Measurements from ENCODE around the gene FAM174B.

The FAM174B gene

DNA sequence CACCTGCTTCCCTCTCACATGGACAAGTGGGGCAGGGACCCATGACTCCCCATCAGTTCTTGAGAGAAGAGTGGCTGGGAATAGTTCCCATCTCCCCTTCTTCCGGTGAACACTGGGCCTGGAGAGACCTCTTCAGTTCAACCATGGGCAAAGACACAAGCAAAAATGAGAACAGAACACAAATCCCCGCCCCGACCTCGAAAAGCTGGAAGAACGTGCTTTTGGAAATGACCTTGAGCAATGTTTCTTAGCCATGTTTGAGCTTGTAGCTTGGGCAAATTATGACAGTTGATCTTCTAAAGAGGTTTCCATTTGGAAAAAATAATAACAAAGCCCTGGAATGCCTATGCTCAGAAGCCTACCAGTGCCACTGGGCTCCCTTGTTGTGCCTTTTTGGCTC, 59.0 kb downstream of the FAM174B start:
- Histone ChIP-seq H3K4me3 (ENCODE audit: low read depth in 1 of 5, low read length in 5 of 5) (no peak overlapping the region), H3K4me1 (ENCODE audit: control insufficient read depth in 5 of 5, insufficient read depth in 5 of 5, low read length in 5 of 5) (peaks cover 0 to 12% (median 3%) of the 10 kb centered on the region in 5 donors), H3K36me3 (ENCODE audit: control insufficient read depth in 5 of 5, insufficient read depth in 5 of 5, low read length in 5 of 5) (no peaks in the 10 kb centered on the region), H3K27me3 (ENCODE audit: control insufficient read depth in 5 of 5, insufficient read depth in 4 of 5, low read length in 5 of 5) (peaks cover 0 to 4% (median 2%) of the 10 kb centered on the region in 5 donors), H3K9ac (ENCODE audit: low read length in 5 of 5) (no peak overlapping the region), H3K9me3 (ENCODE audit: control insufficient read depth in 5 of 5, low read length in 5 of 5) (no peaks in the 10 kb centered on the region), H3K27ac (ENCODE audit: low read depth, low read length) (no peak overlapping the region)

DNA sequence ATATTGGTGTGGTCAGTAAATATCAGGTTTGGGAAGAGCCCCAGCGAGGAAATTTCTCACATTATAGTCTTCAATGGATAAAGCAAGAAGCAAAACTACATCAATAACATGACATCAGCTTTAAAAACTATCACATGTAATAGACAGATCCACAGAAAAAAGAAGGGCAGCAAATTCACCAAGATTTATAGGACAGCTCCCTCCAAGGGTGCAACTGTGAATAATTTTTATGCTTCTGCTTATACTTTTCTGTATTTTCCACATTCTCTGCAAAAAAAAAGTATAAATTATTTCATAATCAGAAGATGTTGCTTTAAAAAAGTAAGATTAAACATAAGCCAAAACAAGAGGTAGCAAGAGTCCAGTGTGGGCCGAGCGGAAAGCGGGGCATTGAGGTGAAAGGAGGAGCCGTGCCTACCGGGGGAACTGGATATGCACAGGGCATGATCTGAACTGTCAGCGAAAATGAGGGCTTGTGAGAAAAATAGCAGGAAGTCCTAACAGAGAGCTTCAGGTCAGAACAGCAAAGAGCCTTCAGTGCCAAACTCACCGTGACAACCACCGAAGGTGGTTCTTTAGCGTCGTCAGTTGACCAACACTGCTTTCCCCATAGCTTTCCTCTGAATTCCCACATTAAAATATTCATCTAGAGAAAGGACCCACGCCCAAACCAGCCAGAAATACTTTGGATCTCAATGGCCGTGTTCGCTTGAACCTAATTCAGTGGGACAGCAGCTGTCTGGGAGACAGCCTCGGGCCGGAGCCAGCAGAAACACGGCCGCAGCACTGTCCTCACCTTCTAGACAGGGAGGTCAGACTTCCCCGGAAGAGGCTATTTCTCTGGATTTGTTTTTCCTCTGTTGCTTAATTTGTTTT, 59.8 kb downstream of the FAM174B start:
- Histone ChIP-seq H3K27ac (ENCODE audit: low read depth, low read length) (no peak overlapping the region), H3K27me3 (ENCODE audit: control insufficient read depth in 5 of 5, insufficient read depth in 4 of 5, low read length in 5 of 5) (peaks cover 0 to 4% (median 2%) of the 10 kb centered on the region in 5 donors), H3K36me3 (ENCODE audit: control insufficient read depth in 5 of 5, insufficient read depth in 5 of 5, low read length in 5 of 5) (no peaks in the 10 kb centered on the region), H3K9me3 (ENCODE audit: control insufficient read depth in 5 of 5, low read length in 5 of 5) (no peaks in the 10 kb centered on the region), H3K4me3 (ENCODE audit: low read depth in 1 of 5, low read length in 5 of 5) (no peak overlapping the region), H3K9ac (ENCODE audit: low read length in 5 of 5) (no peak overlapping the region), H3K4me1 (ENCODE audit: control insufficient read depth in 5 of 5, insufficient read depth in 5 of 5, low read length in 5 of 5) (peaks cover 0 to 12% (median 3%) of the 10 kb centered on the region in 5 donors)

DNA sequence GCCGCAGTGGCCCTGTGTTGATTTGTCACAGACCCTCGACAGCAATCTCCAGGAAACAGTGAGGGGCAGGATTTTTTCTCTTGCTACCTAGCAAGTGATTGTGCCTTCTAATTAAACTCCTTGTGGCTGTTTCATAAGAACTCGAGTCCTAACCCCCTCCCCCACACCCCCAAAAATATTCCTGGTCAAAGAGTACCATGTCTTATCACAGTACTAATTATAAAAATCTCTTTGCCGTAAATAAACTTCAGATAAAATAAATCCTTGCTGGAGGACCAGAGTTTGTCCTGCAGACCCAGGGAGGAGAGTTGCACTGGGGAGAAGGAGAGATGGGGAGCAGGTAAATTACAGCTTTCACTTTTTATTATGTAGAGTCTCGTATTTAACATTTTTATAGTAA, 64.3 kb downstream of the FAM174B start:
- Histone ChIP-seq H3K9me3 (ENCODE audit: control insufficient read depth in 5 of 5, low read length in 5 of 5) (no peaks in the 10 kb centered on the region), H3K36me3 (ENCODE audit: control insufficient read depth in 5 of 5, insufficient read depth in 5 of 5, low read length in 5 of 5) (no peaks in the 10 kb centered on the region), H3K9ac (ENCODE audit: low read length in 5 of 5) (no peak overlapping the region), H3K4me1 (ENCODE audit: control insufficient read depth in 5 of 5, insufficient read depth in 5 of 5, low read length in 5 of 5) (peaks cover 0 to 14% (median 8%) of the 10 kb centered on the region in 5 donors), H3K27ac (ENCODE audit: low read depth, low read length) (no peak overlapping the region), H3K4me3 (ENCODE audit: low read depth in 1 of 5, low read length in 5 of 5) (no peak overlapping the region), H3K27me3 (ENCODE audit: control insufficient read depth in 5 of 5, insufficient read depth in 4 of 5, low read length in 5 of 5) (peaks cover 0 to 3% (median 0%) of the 10 kb centered on the region in 5 donors)

DNA sequence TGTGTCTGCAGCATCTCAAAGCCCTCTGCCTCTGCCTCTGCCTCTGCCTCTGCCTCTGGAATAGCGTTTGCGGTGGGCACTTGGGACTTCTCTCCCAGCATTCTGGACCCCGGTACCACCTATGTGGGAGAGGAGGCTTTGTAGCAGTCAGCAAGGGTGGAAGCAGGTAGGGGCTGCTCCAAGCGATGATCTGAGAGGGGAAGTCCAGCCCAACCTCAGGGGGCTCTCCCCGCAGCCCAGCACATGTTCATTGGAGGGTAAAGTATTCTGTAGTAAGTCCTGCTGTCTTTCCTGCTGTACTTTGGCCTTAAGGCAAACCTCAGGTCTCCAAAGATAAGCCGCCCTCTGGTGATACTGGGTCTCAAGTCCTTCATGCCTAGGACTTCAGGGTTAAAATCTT, 68.6 kb downstream of the FAM174B start:
- no peak overlapping the region for H3K9ac ChIP-seq (ENCODE audit: low read length in 5 of 5)
- H3K4me1 ChIP-seq (ENCODE audit: control insufficient read depth in 5 of 5, insufficient read depth in 5 of 5, low read length in 5 of 5): peaks cover 0 to 10% (median 6%) of the 10 kb centered on the region in 5 donors
- no peaks in the 10 kb centered on the region for H3K9me3 ChIP-seq (ENCODE audit: control insufficient read depth in 5 of 5, low read length in 5 of 5)
- no peak overlapping the region for H3K4me3 ChIP-seq (ENCODE audit: low read depth in 1 of 5, low read length in 5 of 5)
- peaks cover 0 to 8% (median 5%) of the 10 kb centered on the region in 5 donors for H3K27me3 ChIP-seq (ENCODE audit: control insufficient read depth in 5 of 5, insufficient read depth in 4 of 5, low read length in 5 of 5)
- H3K36me3 ChIP-seq (ENCODE audit: control insufficient read depth in 5 of 5, insufficient read depth in 5 of 5, low read length in 5 of 5): no peaks in the 10 kb centered on the region
- H3K27ac ChIP-seq (ENCODE audit: low read depth, low read length): no peak overlapping the region

DNA sequence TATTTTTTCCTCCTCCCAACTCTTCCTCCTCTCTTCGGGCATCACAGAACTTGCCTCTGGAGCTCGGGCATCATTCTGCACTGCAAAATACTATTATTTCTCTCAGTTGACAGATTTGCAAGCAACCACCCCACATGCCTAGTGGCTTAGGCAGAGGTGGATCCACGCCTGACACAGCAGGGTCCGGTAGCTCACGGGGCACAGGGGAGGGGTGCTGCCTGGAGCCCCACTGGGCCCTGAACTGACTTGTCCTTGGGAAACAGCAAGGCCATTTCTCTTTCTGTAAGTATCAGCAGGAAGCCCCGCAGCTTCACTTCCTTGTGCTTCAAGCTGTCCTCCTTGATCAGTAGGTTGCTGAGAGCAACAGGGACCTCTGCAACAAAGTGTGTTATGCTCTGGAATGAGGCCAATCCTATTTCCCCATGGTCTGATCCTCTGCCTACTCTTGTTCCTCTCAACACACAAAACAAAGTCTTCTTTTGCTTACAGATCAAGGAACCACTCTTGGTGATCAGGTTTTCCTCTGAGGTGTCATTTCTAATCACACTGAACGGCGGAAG, 69.1 kb downstream of the FAM174B start:
- Histone ChIP-seq H3K27me3 (ENCODE audit: control insufficient read depth in 5 of 5, insufficient read depth in 4 of 5, low read length in 5 of 5) (peaks cover 0 to 8% (median 5%) of the 10 kb centered on the region in 5 donors), H3K27ac (ENCODE audit: low read depth, low read length) (no peak overlapping the region), H3K4me3 (ENCODE audit: low read depth in 1 of 5, low read length in 5 of 5) (no peak overlapping the region), H3K9ac (ENCODE audit: low read length in 5 of 5) (no peak overlapping the region), H3K9me3 (ENCODE audit: control insufficient read depth in 5 of 5, low read length in 5 of 5) (no peaks in the 10 kb centered on the region), H3K4me1 (ENCODE audit: control insufficient read depth in 5 of 5, insufficient read depth in 5 of 5, low read length in 5 of 5) (peaks cover 0 to 10% (median 6%) of the 10 kb centered on the region in 5 donors), H3K36me3 (ENCODE audit: control insufficient read depth in 5 of 5, insufficient read depth in 5 of 5, low read length in 5 of 5) (no peaks in the 10 kb centered on the region)

DNA sequence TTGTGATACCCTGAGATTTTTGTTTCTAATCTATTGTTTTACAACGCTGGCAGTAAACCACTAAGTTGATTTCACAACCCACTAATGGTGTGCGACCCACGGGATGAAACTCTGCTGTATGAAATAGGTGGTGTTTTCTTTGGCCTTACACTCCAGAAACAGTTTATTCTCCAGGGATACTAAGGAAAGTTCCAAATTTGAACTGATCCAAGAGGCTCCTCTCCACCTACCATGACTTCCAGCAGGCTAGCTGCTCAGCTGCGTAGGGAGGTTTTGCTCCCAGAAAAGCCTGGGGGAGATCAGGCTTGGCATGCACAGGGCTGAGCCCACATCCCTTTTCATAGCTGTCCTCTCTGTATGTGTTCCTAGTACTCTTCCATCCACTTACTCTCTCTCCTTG, 71.5 kb downstream of the FAM174B start:
- H3K27me3 ChIP-seq (ENCODE audit: control insufficient read depth in 5 of 5, insufficient read depth in 4 of 5, low read length in 5 of 5): peaks cover 0 to 10% (median 6%) of the 10 kb centered on the region in 5 donors
- H3K4me1 ChIP-seq (ENCODE audit: control insufficient read depth in 5 of 5, insufficient read depth in 5 of 5, low read length in 5 of 5): peaks cover 0 to 10% (median 6%) of the 10 kb centered on the region in 5 donors
- H3K27ac ChIP-seq (ENCODE audit: low read depth, low read length): no peak overlapping the region

DNA sequence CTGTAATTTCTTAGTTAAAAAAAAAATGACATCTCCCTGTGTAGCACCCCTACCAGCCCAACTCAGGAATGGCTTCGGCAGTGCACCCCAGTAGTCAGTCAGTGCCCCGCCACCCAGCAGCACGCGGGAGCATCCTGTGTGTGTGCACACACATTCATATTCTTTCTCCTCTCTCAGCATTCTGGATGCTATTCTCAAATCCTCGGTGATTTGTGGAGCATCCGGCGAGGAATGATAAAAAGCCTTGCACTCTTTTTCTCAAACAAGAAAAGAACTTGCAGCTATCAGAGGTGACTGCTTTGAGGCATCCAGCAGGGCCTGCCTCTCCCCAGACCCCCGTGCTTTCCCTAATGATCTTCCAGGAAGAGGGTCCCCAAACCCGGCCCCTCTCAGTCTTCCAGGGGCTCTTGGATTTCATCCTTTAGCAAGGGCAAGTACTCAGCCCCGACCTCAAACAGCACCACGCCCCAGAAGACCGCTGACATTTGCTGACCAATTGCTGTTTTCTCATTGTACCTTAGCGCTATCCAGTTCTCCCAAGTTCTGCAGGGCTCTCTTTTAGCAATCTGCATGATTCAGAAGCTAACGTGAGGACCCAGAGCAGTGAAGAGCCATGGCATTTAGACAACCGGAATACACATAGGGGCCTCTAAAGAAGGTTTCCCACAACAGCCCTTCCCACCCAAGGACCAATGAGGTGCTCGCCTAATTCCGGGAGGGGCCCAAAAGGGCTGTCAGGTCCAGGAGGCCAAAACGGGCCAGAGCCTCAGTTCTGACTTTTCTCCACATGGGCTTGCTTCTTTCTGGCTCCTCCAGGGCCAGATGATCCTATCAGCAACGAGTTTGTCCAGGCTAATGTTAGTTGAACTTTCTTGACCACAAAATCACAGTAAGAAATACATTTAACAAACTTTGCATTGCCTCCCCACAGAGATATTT, 72.2 kb downstream of the FAM174B start:
- no peak overlapping the region for H3K9ac ChIP-seq (ENCODE audit: low read length in 5 of 5)
- H3K4me1 ChIP-seq (ENCODE audit: control insufficient read depth in 5 of 5, insufficient read depth in 5 of 5, low read length in 5 of 5): peaks cover 0 to 10% (median 6%) of the 10 kb centered on the region in 5 donors
- peaks cover 0 to 10% (median 7%) of the 10 kb centered on the region in 5 donors for H3K27me3 ChIP-seq (ENCODE audit: control insufficient read depth in 5 of 5, insufficient read depth in 4 of 5, low read length in 5 of 5)
- no peaks in the 10 kb centered on the region for H3K36me3 ChIP-seq (ENCODE audit: control insufficient read depth in 5 of 5, insufficient read depth in 5 of 5, low read length in 5 of 5)
- H3K4me3 ChIP-seq (ENCODE audit: low read depth in 1 of 5, low read length in 5 of 5): no peak overlapping the region
- no peak overlapping the region for H3K27ac ChIP-seq (ENCODE audit: low read depth, low read length)
- H3K9me3 ChIP-seq (ENCODE audit: control insufficient read depth in 5 of 5, low read length in 5 of 5): no peaks in the 10 kb centered on the region

More for the DNA sequence above, 71.5 kb downstream of the FAM174B start:
- no peaks in the 10 kb centered on the region for H3K9me3 ChIP-seq (ENCODE audit: control insufficient read depth in 5 of 5, low read length in 5 of 5)
- no peaks in the 10 kb centered on the region for H3K36me3 ChIP-seq (ENCODE audit: control insufficient read depth in 5 of 5, insufficient read depth in 5 of 5, low read length in 5 of 5)
- H3K9ac ChIP-seq (ENCODE audit: low read length in 5 of 5): no peak overlapping the region
- no peak overlapping the region for H3K4me3 ChIP-seq (ENCODE audit: low read depth in 1 of 5, low read length in 5 of 5)

DNA sequence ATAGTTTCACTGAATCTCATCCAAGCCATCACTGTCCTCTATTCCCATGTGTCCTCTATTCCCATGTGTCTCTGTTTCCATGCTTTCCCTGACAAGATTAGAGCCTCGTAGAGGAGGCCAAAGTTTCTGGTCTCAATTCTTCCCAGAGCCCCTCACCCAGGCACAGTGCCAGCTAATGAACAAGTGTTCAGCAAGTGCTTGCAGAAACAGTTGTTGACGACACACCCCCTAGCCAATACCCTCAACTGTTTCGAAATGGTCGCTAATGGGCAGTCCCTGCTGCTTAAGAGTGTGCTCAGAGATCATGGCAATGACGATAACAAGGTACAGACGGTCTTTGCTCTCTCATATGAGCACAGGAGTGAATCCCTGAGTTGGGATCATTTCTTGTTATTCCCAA, 73.4 kb downstream of the FAM174B start:
- Histone ChIP-seq H3K27ac (ENCODE audit: low read depth, low read length) (no peak overlapping the region), H3K9ac (ENCODE audit: low read length in 5 of 5) (no peak overlapping the region), H3K4me3 (ENCODE audit: low read depth in 1 of 5, low read length in 5 of 5) (no peak overlapping the region), H3K36me3 (ENCODE audit: control insufficient read depth in 5 of 5, insufficient read depth in 5 of 5, low read length in 5 of 5) (no peaks in the 10 kb centered on the region), H3K27me3 (ENCODE audit: control insufficient read depth in 5 of 5, insufficient read depth in 4 of 5, low read length in 5 of 5) (peaks cover 0 to 11% (median 7%) of the 10 kb centered on the region in 5 donors), H3K9me3 (ENCODE audit: control insufficient read depth in 5 of 5, low read length in 5 of 5) (no peaks in the 10 kb centered on the region), H3K4me1 (ENCODE audit: control insufficient read depth in 5 of 5, insufficient read depth in 5 of 5, low read length in 5 of 5) (peaks cover 0 to 10% (median 6%) of the 10 kb centered on the region in 5 donors)

DNA sequence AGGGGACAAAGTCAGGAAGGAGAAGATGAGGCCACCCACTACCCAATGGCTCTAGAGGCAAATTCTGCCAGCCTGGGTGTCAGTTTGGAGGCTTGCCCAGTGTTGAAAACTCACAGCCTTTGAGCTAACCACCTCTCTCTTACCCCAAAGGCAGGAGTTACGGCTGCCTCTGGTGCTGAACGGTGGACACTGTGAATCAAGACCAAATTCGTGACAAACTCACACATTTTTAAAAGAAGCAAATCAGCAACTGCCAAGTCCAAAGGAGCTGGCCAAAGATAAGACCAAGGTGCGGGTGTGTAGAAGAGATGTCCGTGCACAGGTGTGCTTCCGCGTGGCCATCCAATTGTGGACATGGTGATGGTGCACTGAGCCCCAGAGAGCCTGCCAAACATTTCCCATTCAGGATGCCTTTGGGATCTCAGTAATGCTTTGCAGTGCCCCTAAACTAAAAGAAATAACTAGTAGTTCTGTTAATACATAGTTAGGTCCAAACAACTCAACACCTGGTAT, 74.6 kb downstream of the FAM174B start:
- no peaks in the 10 kb centered on the region for H3K9me3 ChIP-seq (ENCODE audit: control insufficient read depth in 5 of 5, low read length in 5 of 5)
- peaks cover 0 to 6% (median 2%) of the 10 kb centered on the region in 5 donors for H3K4me1 ChIP-seq (ENCODE audit: control insufficient read depth in 5 of 5, insufficient read depth in 5 of 5, low read length in 5 of 5)
- H3K9ac ChIP-seq (ENCODE audit: low read length in 5 of 5): no peak overlapping the region
- peaks cover 0 to 11% (median 7%) of the 10 kb centered on the region in 5 donors for H3K27me3 ChIP-seq (ENCODE audit: control insufficient read depth in 5 of 5, insufficient read depth in 4 of 5, low read length in 5 of 5)
- no peak overlapping the region for H3K4me3 ChIP-seq (ENCODE audit: low read depth in 1 of 5, low read length in 5 of 5)
- H3K36me3 ChIP-seq (ENCODE audit: control insufficient read depth in 5 of 5, insufficient read depth in 5 of 5, low read length in 5 of 5): no peaks in the 10 kb centered on the region
- no peak overlapping the region for H3K27ac ChIP-seq (ENCODE audit: low read depth, low read length)

Data from subcutaneous abdominal adipose tissue (tissue), 5 donors.